Endothelial cell of umbilical vein (primary cell): ENCODE measurements around the gene BLACAT1.

Experiments used
- EZH2 ChIP-seq: IDR thresholded peaks from 2 replicates; pipeline ENCODE4 v1.6.1; 2012; ENCODE audit warnings: borderline replicate concordance, low read depth, mild to moderate bottlenecking, moderate library complexity, low read length, inconsistent platforms; ENCODE audit not compliant: severe bottlenecking
- POLR2AphosphoS5 ChIP-seq: IDR thresholded peaks from 2 replicates; pipeline ENCODE4 v1.6.1; 2012; ENCODE audit warnings: low read depth, mild to moderate bottlenecking, control low read depth, low read length, moderate library complexity; ENCODE audit not compliant: insufficient read depth
- TF ChIP-seq, protein P1 (sequence below), 2 donors: IDR thresholded peaks; 1 replicate in 1 of 2; 2 replicates in 1 of 2; pipeline ENCODE4 v1.5.1; 2011; ENCODE audit warnings: low read length in 2 of 2, mild to moderate bottlenecking in 2 of 2, moderate library complexity in 2 of 2, control low read depth in 1 of 2, inconsistent platforms in 1 of 2, low read depth in 1 of 2; ENCODE audit not compliant: insufficient read depth in 1 of 2; ENCODE audit errors: extremely low read depth in 1 of 2
- TF ChIP-seq, protein P2 (sequence below): IDR thresholded peaks from 2 replicates; pipeline ENCODE4 v1.6.1; 2011; ENCODE audit not compliant: insufficient read depth, insufficient read length

DNA sequence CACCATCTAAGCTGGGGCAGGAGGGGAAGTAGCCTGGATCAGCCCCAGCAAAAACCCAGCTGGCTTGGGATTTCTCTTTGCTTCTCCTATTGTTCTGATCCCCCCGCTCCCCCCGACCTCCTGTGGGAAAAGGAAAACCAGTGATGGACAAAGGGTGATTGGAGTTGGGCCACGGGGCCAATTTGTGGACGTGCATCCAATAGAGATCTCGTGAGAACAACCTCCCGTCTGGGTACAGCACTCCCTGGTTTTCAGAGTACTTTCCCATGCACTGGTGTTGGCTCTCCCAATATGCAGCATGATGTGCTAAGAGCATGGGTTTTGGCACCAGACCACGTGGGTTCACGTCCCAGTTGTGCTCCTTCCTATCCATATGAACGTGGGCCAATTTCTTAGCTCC lies 9.0 kb downstream of the BLACAT1 start:
- TF ChIP-seq POLR2AphosphoS5 (no peak), EZH2 (no peak)
- TF ChIP-seq, protein P1, sequence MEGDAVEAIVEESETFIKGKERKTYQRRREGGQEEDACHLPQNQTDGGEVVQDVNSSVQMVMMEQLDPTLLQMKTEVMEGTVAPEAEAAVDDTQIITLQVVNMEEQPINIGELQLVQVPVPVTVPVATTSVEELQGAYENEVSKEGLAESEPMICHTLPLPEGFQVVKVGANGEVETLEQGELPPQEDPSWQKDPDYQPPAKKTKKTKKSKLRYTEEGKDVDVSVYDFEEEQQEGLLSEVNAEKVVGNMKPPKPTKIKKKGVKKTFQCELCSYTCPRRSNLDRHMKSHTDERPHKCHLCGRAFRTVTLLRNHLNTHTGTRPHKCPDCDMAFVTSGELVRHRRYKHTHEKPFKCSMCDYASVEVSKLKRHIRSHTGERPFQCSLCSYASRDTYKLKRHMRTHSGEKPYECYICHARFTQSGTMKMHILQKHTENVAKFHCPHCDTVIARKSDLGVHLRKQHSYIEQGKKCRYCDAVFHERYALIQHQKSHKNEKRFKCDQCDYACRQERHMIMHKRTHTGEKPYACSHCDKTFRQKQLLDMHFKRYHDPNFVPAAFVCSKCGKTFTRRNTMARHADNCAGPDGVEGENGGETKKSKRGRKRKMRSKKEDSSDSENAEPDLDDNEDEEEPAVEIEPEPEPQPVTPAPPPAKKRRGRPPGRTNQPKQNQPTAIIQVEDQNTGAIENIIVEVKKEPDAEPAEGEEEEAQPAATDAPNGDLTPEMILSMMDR (IDR thresholded peaks at IDR 0.05; ENCODE audit: extremely low read depth in 1 of 2, insufficient read depth in 1 of 2, low read depth in 1 of 2, low read length in 2 of 2): no peak
- TF ChIP-seq, protein P2, sequence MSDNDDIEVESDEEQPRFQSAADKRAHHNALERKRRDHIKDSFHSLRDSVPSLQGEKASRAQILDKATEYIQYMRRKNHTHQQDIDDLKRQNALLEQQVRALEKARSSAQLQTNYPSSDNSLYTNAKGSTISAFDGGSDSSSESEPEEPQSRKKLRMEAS: no peak
